Neural progenitor cell (in vitro differentiated cells): ENCODE measurements around the gene NSFL1C. TPM values are rescaled to one million over a fixed set of nuclear protein-coding genes. Genes with fewer than 3 reads are reported as not detected.

ENCODE experiments used
- DNase-seq: peaks from one replicate; pipeline ENCODE4 v3.0.0-alpha.2; 2016; ENCODE audit warnings: low spot score
- H2AFZ ChIP-seq: fragments of 200-600 bp; sonication (generic); replicated peaks from 2 replicates; pipeline ENCODE4 v1.6.1; 2016; ENCODE audit warnings: antibody characterized with exemption
- H3F3A ChIP-seq: fragments of 200-600 bp; sonication (generic); 2 replicates; pipeline ENCODE4 v1.6.1; 2016; ENCODE audit warnings: antibody characterized with exemption, low read depth
- H3K27ac ChIP-seq: fragments of 200-600 bp; sonication (generic); 2 replicates; pipeline ENCODE4 v1.5.1; 2016; ENCODE audit warnings: mild to moderate bottlenecking
- H3K27me3 ChIP-seq: fragments of 200-600 bp; sonication (generic); 2 replicates; pipeline ENCODE4 v1.6.1; 2016; ENCODE audit warnings: mild to moderate bottlenecking, moderate library complexity
- H3K36me3 ChIP-seq: fragments of 200-600 bp; sonication (generic); 2 replicates; pipeline ENCODE4 v1.5.1; 2016
- H3K4me1 ChIP-seq: fragments of 200-600 bp; sonication (generic); 2 replicates; pipeline ENCODE4 v1.6.1; 2016; ENCODE audit warnings: mixed run types
- H3K4me2 ChIP-seq: fragments of 200-600 bp; sonication (generic); 2 replicates; pipeline ENCODE4 v1.6.1; 2016
- H3K4me3 ChIP-seq: fragments of 200-600 bp; sonication (generic); 2 replicates; pipeline ENCODE4 v1.5.1; 2016
- H3K79me2 ChIP-seq: fragments of 200-600 bp; sonication (generic); 2 replicates; pipeline ENCODE4 v1.6.1; 2016; ENCODE audit warnings: low read depth
- H3K9ac ChIP-seq: fragments of 200-600 bp; sonication (generic); 2 replicates; pipeline ENCODE4 v1.6.1; 2016
- H3K9me3 ChIP-seq: fragments of 200-600 bp; sonication (generic); 2 replicates; pipeline ENCODE4 v1.5.1; 2016; ENCODE audit warnings: low read depth
- H4K20me1 ChIP-seq: fragments of 200-600 bp; sonication (generic); 2 replicates; pipeline ENCODE4 v1.6.1; 2016; ENCODE audit warnings: low read depth
- H3K27ac Mint-ChIP-seq: 3 replicates; pipeline ENCODE4 v1.8.0; 2021; ENCODE audit warnings: mixed read lengths
- H3K27me3 Mint-ChIP-seq: 2 replicates; pipeline ENCODE4 v1.8.0; 2022; ENCODE audit warnings: low read depth, mild to moderate bottlenecking, inconsistent platforms, moderate library complexity, mixed read lengths; ENCODE audit not compliant: insufficient read depth
- H3K36me3 Mint-ChIP-seq: 3 replicates; pipeline ENCODE4 v1.8.0; 2021; ENCODE audit warnings: mixed read lengths
- H3K4me1 Mint-ChIP-seq: 3 replicates; pipeline ENCODE4 v1.8.0; 2021; ENCODE audit warnings: mixed read lengths
- H3K4me3 Mint-ChIP-seq: 3 replicates; pipeline ENCODE4 v1.8.0; 2021; ENCODE audit warnings: mild to moderate bottlenecking, moderate library complexity, mixed read lengths
- H3K9me3 Mint-ChIP-seq: 3 replicates; pipeline ENCODE4 v1.8.0; 2020; ENCODE audit warnings: mixed read lengths
- EZH2 ChIP-seq: fragments of 200-600 bp; sonication (generic); IDR thresholded peaks from 2 replicates; pipeline ENCODE4 v1.6.1; 2017; ENCODE audit warnings: antibody characterized with exemption, mild to moderate bottlenecking, moderate library complexity
- EZH2phosphoT487 ChIP-seq: fragments of 200-600 bp; sonication (generic); IDR thresholded peaks from 2 replicates; pipeline ENCODE4 v1.6.1; 2017; ENCODE audit warnings: antibody characterized with exemption
- total RNA-seq: library from RNA; depleted of rRNA; stranded (reverse); fragments of >200 nt; gene quantifications from 2 replicates; pipeline ENCODE4 v1.2.3, GENCODE V29; 2015; ENCODE audit warnings: low replicate concordance
- TF ChIP-seq, protein P1 (sequence below): fragments of 200-600 bp; sonication (generic); IDR thresholded peaks from 2 replicates; pipeline ENCODE4 v1.5.1; 2017; ENCODE audit warnings: antibody characterized with exemption, mild to moderate bottlenecking

The NSFL1C gene
- total RNA-seq, 1 donor from 2014 or later = 30.5 TPM

DNA sequence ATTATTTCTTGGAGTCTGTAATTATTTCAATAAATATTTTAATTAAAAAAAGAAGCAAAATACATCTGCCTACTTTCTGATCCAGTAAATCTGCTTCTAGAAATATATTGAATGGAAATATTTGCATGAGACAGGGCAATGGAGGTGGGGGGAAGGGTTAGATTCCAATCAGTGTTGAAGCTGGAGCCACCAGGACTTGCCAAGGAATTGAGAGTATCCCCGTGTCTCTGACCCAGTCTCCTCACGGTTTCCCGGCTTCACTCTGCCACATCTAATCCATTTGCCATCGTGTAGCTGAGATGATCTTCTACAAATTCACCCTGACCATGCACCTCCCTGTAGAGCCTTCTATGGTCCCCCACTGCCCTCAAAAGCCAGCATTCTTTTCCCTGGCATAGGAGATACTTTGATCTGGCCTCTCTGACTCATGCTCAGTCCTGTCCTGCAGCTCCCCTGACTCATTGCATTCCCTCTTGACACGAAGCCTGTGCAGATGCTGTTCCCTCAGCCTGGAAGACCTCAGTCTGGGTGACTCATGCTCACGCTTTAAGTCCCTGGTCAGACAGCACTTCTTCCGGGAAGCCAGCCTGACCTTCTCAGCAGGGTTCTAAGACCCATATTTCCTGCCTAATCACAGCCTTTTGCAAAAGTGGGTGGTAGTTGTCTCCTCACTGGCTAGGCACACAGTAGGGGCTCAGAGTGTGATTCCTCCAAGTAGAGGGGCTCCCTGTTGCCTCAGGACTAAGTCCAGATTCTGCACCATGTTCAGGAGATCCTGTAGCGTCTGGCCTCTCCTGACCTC, 50.8 kb downstream of the NSFL1C start:
- Histone ChIP-seq H2AFZ (no peak overlapping the region), H3F3A (no peaks in the 10 kb centered on the region), H3K36me3 (no peaks in the 10 kb centered on the region), H3K9me3 (no peaks in the 10 kb centered on the region), H3K27ac (no peak overlapping the region), H3K79me2 (no peaks in the 10 kb centered on the region), H3K4me1 (no peaks in the 10 kb centered on the region), H4K20me1 (no peaks in the 10 kb centered on the region), H3K9ac (no peak overlapping the region), H3K27me3 (no peaks in the 10 kb centered on the region), H3K4me2 (no peak overlapping the region), H3K4me3 (no peak overlapping the region)
- TF ChIP-seq, protein P1, sequence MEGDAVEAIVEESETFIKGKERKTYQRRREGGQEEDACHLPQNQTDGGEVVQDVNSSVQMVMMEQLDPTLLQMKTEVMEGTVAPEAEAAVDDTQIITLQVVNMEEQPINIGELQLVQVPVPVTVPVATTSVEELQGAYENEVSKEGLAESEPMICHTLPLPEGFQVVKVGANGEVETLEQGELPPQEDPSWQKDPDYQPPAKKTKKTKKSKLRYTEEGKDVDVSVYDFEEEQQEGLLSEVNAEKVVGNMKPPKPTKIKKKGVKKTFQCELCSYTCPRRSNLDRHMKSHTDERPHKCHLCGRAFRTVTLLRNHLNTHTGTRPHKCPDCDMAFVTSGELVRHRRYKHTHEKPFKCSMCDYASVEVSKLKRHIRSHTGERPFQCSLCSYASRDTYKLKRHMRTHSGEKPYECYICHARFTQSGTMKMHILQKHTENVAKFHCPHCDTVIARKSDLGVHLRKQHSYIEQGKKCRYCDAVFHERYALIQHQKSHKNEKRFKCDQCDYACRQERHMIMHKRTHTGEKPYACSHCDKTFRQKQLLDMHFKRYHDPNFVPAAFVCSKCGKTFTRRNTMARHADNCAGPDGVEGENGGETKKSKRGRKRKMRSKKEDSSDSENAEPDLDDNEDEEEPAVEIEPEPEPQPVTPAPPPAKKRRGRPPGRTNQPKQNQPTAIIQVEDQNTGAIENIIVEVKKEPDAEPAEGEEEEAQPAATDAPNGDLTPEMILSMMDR = no peak
- TF ChIP-seq EZH2 (no peak), EZH2phosphoT487 (no peak)
- H3K4me3 Mint-ChIP-seq = no peak overlapping the region
- H3K9me3 Mint-ChIP-seq = peaks cover 9% of the 10 kb centered on the region
- H3K27ac Mint-ChIP-seq = no peak overlapping the region
- H3K4me1 Mint-ChIP-seq = peaks cover 4% of the 10 kb centered on the region
- no peak for DNase-seq
- peaks cover 5% of the 10 kb centered on the region for H3K27me3 Mint-ChIP-seq
- no peaks in the 10 kb centered on the region for H3K36me3 Mint-ChIP-seq

DNA sequence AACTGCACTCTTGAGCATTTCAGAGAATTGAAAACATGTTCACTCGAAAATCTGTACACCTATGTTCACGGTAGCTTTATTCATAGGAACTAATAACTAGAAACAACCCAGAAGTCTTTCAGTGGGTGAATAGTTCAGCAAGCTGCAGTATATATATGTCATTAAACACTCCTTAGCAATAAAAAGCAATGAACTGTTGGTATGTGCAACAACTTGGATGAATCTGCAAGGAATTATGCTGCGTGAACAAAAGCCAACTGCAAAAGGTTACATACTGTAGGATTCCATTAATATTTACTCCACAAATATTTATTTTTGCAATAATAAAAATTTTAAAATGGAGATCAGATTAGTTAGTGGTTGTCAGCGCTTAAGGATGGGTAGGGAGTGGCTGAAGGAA, 51.7 kb downstream of the NSFL1C start:
- Histone ChIP-seq H3K79me2 (no peaks in the 10 kb centered on the region), H3K4me2 (no peak overlapping the region), H2AFZ (no peak overlapping the region), H3K4me3 (no peak overlapping the region), H3K27ac (no peak overlapping the region), H3K27me3 (no peaks in the 10 kb centered on the region), H3K36me3 (no peaks in the 10 kb centered on the region), H3K9ac (no peak overlapping the region), H3F3A (no peaks in the 10 kb centered on the region), H4K20me1 (no peaks in the 10 kb centered on the region), H3K4me1 (no peaks in the 10 kb centered on the region), H3K9me3 (no peaks in the 10 kb centered on the region)
- H3K9me3 Mint-ChIP-seq = peaks cover 10% of the 10 kb centered on the region
- H3K4me3 Mint-ChIP-seq = no peak overlapping the region
- no peak for DNase-seq
- peaks cover 5% of the 10 kb centered on the region for H3K27me3 Mint-ChIP-seq
- TF ChIP-seq EZH2 = no peak
- no peak for TF ChIP-seq EZH2phosphoT487
- peaks cover 4% of the 10 kb centered on the region for H3K4me1 Mint-ChIP-seq
- H3K36me3 Mint-ChIP-seq = no peaks in the 10 kb centered on the region
- no peak overlapping the region for H3K27ac Mint-ChIP-seq

DNA sequence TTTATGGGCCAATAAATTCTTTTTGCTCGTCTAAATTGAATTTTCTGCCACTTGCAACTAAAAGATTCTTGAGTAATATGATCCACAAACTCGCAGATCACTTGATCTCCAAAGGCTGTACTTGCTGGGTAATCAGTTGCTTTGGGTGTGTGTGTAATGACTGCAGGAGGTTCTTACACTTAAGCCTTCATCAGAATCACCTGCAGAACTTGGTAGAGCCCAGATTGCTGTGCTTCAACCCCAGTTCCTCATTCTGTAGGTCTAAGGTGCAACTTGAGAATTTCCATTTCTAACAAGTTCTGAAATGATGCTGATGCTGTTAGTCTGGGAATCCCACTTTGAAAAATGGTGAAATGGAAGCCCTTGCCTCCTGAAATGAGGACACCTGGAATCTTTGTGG, 60.8 kb downstream of the NSFL1C start:
- Mint-ChIP-seq H3K27me3 (no peaks in the 10 kb centered on the region), H3K36me3 (no peaks in the 10 kb centered on the region), H3K4me3 (no peak overlapping the region), H3K27ac (no peak overlapping the region), H3K4me1 (no peaks in the 10 kb centered on the region), H3K9me3 (peaks cover 4% of the 10 kb centered on the region)
- H3K9ac ChIP-seq = no peak overlapping the region
- no peak for TF ChIP-seq EZH2
- H3F3A ChIP-seq = no peaks in the 10 kb centered on the region
- H3K27ac ChIP-seq = no peak overlapping the region
- H3K4me3 ChIP-seq = no peak overlapping the region
- H2AFZ ChIP-seq = no peak overlapping the region
- no peaks in the 10 kb centered on the region for H4K20me1 ChIP-seq
- H3K79me2 ChIP-seq = no peaks in the 10 kb centered on the region
- no peaks in the 10 kb centered on the region for H3K4me1 ChIP-seq
- no peak for DNase-seq
- H3K36me3 ChIP-seq = no peaks in the 10 kb centered on the region
- H3K9me3 ChIP-seq = no peaks in the 10 kb centered on the region
- H3K4me2 ChIP-seq = no peak overlapping the region
- peaks cover 8% of the 10 kb centered on the region for H3K27me3 ChIP-seq

DNA sequence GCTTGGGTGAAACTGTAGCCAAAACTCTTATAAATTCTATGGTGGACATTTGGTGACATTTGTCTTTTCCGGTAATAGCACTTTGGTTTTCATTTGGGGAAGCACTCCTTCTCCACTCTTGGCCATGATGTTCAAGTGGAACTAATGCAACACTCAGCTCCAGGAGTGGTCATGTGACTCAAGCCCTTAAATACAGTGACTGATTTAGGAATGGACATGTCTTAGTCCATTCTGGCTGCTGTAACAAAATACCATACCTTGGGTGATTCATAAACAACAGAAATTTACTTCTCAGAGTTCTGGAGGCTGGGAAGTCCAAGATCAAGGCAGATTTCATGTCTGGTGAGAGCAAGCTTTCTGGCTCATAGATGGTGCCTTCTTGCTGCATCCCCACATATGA, 63.0 kb downstream of the NSFL1C start:
- Histone ChIP-seq H3K9me3 (no peaks in the 10 kb centered on the region), H3K27me3 (peaks cover 16% of the 10 kb centered on the region), H3K27ac (no peak overlapping the region), H4K20me1 (no peaks in the 10 kb centered on the region), H3K4me3 (no peak overlapping the region), H3K4me1 (no peaks in the 10 kb centered on the region), H2AFZ (no peak overlapping the region), H3K36me3 (no peaks in the 10 kb centered on the region), H3F3A (no peaks in the 10 kb centered on the region), H3K4me2 (no peak overlapping the region), H3K9ac (no peak overlapping the region), H3K79me2 (no peaks in the 10 kb centered on the region)
- DNase-seq = no peak
- Mint-ChIP-seq H3K9me3 (no peaks in the 10 kb centered on the region), H3K27ac (no peak overlapping the region), H3K27me3 (no peaks in the 10 kb centered on the region), H3K4me1 (no peaks in the 10 kb centered on the region), H3K36me3 (no peaks in the 10 kb centered on the region), H3K4me3 (no peak overlapping the region)
- TF ChIP-seq EZH2phosphoT487 = no peak
- TF ChIP-seq, protein P1 = no peak
- TF ChIP-seq EZH2 = no peak
